Ecto neural progenitor cell (in vitro differentiated cells): ENCODE measurements around the gene WDHD1.
"Not testable (repeated sequence)": the region's sequence is repeated elsewhere in the genome, so short reads cannot be mapped to it uniquely, and the experiment has no call there.

Experiments
- DNase-seq: peaks from one replicate; pipeline ENCODE4 v3.0.0-alpha.2; 2018; ENCODE audit warnings: low spot score

Gene WDHD1

DNA sequence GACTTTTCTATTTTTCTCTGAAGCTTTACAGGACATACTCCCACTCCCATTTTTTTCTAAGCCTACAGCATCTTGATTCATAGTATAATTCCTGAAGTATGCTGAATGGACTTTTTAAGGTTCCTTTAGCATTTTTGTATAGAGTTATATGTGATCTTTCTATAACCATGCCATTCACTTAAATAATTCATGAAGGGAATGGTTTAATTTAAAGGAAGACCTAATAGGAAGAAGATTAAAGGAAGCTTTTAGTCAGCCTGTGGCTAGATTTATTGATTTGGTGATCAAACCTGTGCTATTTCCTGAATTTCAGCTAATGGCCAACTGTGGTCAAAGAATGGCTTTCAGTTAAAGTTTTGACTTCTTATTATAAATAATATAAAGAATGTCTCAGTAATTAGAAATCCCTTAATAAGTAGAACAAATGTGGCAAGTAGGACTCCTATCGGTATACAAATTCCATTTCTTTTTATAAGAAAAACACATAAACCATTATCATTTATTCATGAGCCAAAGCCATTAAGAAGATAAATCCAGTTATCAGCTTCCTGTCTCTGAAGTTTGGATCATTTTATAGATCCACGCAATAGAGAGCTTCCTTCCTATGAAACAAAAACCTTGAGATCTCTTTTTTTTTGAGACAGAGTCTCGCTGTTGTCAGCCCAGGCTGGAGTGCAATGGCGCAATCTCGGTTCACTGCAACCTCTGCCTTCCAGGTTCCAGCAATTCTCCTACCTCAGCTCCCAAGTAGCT is 20.6 kb upstream of the WDHD1 start:
- no peak for DNase-seq

DNA sequence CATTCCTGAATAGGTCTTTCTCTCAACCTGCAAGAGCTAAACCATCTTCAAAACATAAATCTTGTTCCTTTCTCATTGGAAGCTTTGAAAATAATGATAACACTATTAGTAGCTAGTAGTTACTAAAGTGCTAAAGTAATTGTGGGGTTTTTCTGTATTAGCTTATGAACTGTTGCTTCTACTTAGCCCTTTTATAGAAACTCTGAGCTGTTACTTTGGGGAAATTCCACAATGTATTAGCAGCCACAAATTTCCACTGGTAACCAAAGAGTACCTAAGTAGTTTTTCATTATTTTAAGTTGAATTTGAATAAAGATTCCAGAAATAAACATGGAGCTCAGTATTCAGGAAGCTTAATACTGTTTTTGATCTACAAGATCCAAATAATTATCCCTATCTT is 18.2 kb upstream of the WDHD1 start:
- no peak for DNase-seq

DNA sequence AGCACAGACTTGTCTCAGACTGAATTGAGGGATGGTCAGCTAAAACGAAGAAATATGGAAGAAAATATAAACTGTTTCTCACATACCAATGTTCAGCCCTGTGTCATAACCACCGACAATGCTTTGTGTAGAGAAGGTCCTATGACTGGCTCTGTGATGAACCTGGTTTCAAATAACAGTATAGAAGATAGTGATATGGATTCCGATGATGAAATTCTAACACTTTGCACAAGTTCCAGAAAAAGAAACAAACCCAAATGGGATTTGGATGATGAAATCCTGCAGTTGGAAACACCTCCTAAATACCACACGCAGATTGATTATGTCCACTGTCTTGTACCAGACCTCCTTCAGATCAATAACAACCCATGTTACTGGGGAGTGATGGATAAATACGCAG is 16.6 kb upstream of the WDHD1 start:
- no peak for DNase-seq

DNA sequence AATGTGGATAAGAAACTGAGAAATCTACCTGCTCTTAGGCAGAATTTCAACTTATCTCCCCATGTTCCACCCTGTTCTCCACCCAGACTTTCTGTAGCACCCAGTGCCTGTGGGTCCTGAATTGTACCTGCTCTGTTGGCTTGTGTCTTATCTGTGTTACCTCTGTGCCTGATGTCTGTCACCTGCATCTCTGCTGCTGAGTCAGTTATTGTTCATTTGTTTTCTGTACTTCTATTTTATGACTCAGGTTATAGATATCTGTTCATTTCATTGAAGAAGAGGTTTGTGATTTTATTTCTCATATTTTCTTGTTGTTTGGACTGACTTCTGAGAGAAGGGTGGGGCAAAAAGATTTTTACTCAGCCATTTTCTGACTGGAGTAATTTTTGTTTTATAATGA is 11.8 kb upstream of the WDHD1 start:
- no peak for DNase-seq

DNA sequence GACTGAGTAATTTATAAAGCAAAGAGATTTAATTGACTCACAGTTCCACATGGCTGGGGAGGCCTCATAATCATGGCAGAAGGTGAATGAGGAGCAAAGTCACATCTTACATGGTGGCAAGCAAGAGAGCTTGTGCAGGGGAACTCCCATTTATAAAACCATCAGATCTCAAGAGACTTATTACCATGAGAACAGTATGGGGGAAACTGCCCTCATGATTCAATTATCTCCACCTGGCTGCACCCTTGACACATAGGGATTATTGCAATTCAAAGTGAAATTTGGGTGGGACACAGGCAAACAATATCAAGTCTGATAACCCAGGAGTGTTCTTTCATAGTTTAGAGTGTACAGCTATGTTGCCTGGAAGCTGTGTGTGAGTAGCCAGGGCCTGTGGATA is 11.1 kb upstream of the WDHD1 start:
- DNase-seq, result not testable (repeated sequence)

DNA sequence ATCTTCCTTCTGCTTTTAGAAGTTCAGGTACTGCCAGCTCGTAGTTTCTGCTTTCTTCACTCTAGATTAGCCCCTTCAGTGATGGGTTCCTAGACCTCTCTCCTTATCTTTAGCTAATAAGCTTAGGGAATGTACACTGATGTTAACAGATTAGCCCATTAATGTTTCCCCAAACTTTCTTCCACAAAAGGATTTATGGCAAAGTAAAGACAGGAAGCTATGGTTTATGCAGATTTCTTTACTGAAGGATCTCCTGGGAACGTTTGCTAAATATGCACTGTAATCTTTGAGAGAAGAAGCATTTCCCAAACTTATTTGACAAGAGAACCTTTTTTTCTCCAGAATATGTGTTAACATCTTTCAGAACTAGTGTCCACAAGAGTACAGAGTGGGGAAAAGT is 4.3 kb upstream of the WDHD1 start:
- DNase-seq, result no peak

DNA sequence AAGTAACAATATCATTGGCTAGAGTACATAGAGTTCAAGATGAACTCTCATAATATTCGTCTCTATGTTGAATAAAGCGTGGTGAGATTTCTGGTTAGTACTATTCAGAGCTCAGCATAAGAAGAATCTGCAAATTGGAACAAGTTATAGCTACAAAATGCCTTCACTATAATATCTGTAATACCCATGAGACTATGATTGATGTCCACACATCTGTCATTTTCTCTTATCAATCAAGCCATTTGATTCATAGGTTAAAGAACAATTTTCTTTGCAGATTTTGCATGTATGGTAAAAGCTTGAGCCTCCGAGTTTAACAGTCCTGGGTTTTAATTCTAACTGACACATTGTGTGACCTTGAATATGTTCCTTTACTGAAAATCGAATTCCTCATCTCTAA is 1.6 kb upstream of the WDHD1 start:
- DNase-seq, result no peak

DNA sequence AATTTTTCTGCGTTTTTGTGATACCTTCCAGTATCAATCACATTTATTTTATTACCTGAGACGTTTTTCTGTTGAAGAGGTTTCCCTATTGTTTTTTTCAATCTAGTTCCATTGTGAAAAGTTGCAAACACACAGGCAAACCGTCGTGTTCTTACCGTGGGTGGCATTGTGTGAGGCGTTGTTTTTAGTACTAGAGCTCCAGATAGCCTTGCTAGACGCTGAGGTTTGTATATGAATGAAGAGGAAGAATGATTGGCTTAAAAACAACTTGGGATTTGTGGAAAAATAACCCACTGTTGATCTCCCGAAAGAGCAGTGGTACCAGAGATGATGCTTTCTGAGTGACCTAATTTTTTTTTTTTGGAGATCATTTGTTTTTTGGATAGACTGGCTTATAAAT is 1.2 kb upstream of the WDHD1 start:
- no peak for DNase-seq

DNA sequence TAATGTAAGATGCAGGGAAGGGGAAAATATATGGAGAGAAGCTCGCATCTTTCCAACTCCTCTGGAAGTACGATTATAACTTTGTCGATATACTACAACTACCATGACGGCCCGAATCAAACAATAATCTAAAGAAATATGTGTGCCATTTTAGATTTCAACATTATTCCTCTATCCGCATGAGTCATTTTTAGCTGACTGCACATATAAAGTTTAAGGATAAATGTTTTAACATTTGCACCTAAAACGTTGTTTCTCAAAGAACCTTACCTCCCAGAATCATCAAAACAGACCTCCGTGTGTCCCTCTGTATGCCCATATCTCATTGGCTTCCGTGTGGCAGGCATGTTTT is 482 bp downstream of the WDHD1 start:
- no peak for DNase-seq

DNA sequence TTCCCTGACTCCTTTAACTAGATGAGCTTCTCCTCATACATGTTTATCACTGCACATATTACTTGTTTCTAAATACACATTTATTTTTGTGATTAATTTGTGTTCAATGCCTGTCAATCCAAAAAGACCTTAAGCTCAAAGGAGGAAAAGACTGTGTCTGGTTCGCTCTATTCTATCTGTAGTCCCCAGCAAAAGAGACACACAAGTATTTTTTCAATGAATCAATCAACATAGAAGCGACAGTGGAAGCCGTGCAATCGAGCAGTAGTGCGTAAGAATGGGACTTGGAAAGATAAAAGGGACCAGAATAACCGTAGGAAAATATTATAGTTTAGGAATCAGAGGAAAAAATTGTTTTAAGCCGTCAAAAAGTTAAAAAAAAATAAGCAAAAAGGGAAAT is 951 bp downstream of the WDHD1 start:
- DNase-seq, result no peak

DNA sequence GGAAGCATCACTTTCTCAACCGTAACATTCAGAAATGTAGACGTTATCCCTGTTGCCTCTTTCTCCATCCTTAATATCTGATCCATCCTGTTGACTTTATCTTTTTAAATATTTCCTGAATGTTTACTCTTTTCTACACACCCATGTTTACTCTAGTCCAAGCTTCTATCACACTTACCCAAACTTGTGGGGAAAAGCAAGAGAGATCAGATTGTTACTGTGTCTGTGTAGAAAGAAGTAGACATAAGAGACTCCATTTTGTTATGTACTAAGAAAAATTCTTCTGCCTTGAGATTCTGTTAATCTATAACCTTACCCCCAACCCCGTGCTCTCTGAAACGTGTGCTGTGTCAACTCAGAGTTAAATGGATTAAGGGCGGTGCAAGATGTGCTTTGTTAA is 2.5 kb downstream of the WDHD1 start:
- DNase-seq, result not testable (repeated sequence)

DNA sequence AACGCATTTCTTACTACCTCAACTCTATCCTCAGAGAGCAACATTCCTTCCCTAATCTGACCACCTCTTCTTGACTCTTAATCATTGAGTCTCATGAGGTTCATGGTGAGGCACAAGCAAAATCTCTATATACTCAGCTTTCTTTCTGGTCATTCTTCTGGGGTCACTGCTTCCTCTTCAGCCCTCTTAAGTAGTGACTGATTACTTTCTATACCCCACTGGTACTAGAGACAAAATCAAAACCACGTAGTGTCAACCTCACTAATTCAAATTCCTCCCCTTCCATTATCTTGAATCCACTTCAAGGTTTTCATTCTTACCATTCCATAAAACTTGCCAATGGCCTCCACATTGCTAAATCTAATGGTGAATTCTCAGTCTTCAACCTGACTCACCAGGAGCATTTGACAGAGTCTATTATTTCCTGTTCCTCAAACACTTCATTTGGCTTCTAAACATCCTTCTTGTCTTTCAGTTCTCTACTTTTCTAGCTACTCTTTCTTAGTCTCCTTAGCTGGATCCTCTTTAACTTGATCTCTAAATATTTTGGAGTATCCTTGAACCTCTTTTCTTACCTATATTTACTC is 6.8 kb downstream of the WDHD1 start:
- DNase-seq, result no peak

DNA sequence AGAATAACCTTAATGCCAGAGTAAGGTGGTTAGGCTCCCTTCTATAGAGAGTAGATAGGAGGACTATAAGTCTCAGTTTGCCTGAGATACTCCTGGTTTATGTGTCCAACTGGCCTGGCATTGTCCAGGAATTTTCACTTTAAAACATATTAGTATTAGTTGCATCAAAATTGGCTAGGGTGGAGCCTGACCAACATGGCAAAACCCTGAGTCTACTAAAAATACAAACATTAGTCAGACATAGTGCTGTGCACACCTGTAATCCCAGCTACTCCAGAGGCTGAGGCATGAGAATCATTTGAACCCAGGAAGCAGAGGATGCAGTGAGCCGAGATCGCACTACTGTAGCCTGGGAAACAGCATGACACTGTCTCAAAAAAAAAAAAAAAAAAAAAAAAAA is 11.9 kb downstream of the WDHD1 start:
- DNase-seq, result no peak

DNA sequence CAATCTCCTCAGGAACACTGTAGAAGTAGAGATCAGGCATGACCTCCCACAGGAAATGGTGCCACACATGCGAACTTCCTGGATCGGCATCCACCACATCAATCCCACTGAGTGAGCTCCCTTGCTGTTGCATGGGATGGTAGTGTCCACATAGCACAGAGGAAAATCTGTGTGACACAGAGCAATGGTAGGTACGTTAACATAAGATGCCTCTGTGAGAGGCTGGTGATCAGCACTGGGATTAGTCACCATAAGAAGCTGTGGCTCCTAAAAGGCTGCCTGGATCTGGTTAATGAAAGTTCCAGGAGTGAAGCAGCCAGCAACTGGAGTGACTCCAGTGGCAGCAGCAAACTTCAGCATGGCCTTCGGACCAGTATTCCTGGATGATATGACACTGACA is 21.8 kb downstream of the WDHD1 start:
- no peak for DNase-seq

DNA sequence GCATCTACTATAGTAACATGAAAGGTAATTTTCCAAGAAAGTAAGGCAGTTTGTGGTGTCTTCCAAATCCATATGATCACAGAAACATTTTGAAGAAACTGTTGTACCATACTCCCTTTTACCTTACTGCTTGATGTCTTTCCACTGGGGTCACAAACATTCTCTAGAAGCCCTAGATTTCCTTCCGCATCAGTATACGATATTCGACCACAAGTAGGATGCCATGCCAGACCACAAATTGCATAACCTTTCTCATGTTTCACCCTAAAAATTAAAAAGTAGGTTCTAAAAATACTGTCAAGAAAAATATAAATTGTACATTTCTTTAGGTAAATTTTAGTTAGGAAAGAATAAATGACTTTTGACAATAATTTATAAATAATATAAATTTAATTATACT is 26.5 kb downstream of the WDHD1 start:
- no peak for DNase-seq

DNA sequence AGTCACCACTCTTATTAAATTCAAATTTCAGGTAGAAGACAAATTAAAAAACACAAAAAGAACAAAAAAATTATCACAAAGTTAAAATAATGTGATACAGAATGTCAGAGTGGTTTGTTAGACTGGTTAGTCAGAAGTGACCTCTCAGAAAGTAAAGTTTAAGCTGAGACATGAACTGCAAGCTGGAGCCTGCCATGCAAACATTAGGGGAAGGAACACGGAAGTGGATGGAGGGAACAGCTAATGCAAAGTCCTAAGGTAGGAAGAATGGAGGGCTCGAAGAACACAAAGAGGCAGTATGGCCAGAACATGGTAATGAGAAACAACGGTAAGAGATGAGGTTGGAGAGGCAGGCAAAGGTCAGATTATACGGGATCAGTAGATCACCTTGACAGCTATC is 41.7 kb downstream of the WDHD1 start:
- DNase-seq, result no peak

DNA sequence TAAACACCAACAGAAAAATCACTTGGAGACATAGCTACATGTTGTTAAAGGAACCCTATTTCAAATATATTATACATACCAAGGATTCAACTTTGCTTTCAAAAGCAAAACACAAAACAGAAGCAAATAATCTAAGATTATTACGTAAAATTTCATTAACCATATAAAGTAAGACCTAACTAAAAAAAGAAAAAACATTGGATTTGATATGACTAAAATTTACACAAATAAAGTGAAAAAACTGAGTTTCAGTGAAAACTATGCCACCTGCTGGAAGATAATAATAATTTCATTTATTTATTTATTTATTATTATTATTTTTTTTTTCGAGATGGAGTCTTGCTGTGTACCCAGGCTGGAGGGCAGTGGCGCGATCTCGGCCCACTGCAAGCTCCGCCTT is 45.2 kb downstream of the WDHD1 start:
- no peak for DNase-seq

DNA sequence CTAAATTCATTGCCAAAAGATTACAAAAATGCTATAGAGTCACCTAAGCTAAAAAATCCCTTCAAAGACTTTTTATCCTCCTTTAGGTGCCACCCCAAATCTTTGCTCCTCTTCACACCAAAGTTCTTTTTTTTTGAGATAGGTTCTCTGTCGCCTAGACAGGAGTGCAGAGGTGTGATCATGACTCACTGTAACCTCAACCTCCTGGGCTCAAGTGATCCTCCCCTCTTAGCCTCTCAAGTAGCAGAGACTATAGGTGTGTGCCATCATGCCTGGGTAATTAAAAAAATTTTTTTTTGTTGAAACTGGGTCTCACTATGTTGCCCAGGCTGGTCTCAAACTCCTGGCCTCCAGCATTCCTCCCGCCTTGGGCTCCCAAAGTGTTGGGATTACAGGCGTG is 47.9 kb downstream of the WDHD1 start:
- DNase-seq, result no peak

DNA sequence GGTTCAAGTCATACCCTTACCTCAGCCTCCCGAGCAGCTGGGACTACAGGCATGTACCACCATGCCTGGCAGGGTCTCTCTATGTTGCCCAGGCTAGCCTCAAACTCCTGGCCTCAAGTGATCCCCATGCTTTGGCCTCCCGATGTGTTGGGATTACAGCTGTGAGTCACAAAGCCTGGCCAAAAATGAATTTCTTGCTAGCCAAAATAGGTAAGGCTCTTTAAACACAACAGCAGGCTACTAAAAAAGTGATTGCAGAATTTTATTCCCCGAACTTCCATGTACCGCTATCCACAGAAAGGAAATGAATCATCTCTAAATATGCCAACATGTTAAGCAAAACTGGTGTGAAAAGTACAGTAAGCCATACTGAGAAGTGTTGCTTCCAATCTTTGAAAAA is 50.6 kb downstream of the WDHD1 start:
- DNase-seq, result no peak

DNA sequence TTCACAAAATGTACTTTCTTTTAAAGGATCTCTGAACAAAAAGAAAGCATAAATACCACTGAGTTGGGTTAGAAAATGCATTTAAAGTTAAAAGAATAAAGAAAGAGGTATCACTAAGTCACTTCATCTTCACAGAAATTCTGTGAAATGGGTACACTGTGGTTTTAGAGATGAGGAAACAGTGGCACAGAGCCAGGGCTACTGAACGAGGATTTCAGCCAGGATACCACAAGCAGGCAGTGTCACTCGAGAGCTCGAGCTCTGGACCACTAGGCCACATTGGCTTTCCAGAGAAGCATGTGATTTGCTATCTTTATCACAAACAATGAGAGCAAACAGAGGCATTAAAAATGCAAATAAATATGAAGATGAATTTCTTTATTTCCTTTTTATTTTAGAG is 51.0 kb downstream of the WDHD1 start:
- DNase-seq, result no peak

DNA sequence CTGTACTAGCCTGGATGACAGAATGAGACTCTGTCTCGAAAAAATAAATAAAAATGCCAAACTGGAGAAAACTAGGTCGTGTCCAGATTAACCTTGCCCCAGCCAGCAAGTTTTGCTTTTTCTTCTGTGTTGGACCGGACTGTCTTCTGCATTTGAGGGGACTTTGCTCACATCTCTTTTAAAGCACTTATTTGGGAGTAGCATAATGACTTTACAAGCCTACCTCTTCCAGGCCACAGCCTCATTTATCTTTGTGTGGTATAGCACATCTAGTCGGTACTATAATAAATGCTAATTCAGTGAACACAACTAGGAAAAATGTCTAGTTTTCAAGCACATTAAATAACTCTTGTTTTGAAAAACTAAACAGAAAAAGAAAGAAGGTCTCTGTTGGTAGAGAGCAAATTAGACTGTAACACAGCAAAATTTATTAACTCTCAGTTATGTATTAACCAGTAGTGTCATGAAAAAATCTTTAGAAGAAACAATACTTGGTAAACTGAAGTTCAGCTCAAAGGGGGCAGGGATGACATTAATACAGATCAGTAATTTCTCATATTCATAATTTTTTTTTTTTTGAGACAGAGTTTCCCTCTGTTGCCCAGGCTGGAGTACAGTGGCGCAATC is 52.0 kb downstream of the WDHD1 start:
- no peak for DNase-seq

DNA sequence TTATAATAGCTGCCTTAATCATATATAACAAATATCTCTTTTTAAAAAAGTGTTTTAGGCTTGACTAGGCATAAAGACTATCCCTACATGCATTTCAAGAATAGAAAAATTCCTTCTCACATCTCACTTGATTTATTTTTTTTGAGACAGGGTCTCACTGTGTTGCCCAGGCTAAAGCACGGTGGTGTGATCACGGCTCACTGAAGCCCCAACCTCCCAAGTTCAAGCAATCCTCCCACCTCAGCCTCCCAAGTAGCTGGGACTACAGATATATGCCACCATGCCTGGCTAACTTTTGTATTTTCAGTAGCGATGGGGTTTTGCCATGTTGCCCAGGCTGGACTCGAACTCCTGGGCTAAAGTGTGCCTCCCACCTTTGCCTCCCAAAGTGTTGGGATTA is 59.4 kb downstream of the WDHD1 start:
- DNase-seq, result no peak

DNA sequence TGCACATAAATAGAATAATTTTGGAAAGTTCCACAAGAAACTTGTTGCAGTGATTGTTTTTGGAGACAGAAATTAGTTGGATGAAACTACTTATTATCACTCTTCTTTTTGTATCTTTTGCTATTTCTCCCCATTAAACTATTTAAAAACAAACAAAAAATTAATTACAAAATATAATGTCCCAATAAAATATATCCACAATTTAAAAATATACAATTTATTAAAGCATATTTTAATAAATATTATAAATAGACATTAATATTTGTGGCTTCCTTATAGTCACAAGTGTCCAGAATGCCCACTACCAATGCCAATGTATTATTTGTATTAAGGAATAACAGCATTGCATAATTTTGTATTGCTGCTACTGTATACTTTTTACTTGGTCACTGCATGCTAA is 71.8 kb downstream of the WDHD1 start:
- no peak for DNase-seq

DNA sequence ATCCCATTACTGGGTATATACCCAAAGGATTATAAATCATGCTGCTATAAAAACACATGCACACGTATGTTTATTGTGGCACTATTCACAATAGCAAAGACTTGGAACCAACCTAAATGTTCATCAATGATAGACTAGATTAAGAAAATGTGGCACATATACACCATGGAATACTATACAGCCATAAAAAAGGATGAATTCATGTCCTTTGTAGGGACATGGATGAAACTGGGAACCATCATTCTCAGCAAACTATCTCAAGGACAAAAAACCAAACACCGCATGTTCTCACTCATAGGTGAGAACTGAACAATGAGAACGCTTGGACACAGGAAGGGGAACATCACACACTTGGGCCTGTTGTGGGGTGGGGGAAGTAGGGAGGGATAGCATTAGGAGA is 73.3 kb downstream of the WDHD1 start:
- DNase-seq, result not testable (repeated sequence)
